Osteoblast (primary cell): ENCODE results near the gene ANO2. TPM values are rescaled to one million over a fixed set of nuclear protein-coding genes. Genes with fewer than 3 reads are reported as not detected.

ENCODE experiments used
- DNase-seq: peaks from one replicate; pipeline ENCODE4 v3.0.0; 2011; ENCODE audit warnings: low spot score, mixed read lengths; ENCODE audit not compliant: insufficient read length; ENCODE audit errors: missing footprints
- H2AFZ ChIP-seq: 2 replicates; pipeline ENCODE4 v1.6.0; 2011; ENCODE audit warnings: mild to moderate bottlenecking, low read length
- H3K27ac ChIP-seq: 2 replicates; pipeline ENCODE4 v1.5.1; 2011; ENCODE audit warnings: mild to moderate bottlenecking, low read depth, low read length, moderate library complexity
- H3K27me3 ChIP-seq: 2 replicates; pipeline ENCODE4 v1.6.0; 2012; ENCODE audit warnings: mild to moderate bottlenecking, control low read depth, inconsistent platforms, low read length, moderate library complexity; ENCODE audit not compliant: insufficient read depth
- H3K36me3 ChIP-seq: 2 replicates; pipeline ENCODE4 v1.5.1; 2011; ENCODE audit warnings: mild to moderate bottlenecking, low read length, control low read depth, moderate library complexity; ENCODE audit not compliant: insufficient read depth
- H3K4me1 ChIP-seq: 2 replicates; pipeline ENCODE4 v1.5.1; 2011; ENCODE audit warnings: mild to moderate bottlenecking, low read length, control low read depth, moderate library complexity; ENCODE audit not compliant: insufficient read depth
- H3K4me2 ChIP-seq: 2 replicates; pipeline ENCODE4 v1.6.0; 2011; ENCODE audit warnings: mild to moderate bottlenecking, low read length; ENCODE audit not compliant: insufficient read depth
- H3K4me3 ChIP-seq: fragments of 200-600 bp; sonication (generic); 3 replicates; pipeline ENCODE4 v1.5.1; 2012; ENCODE audit warnings: mild to moderate bottlenecking, low read length, inconsistent platforms; ENCODE audit not compliant: insufficient read depth
- H3K79me2 ChIP-seq: 2 replicates; pipeline ENCODE4 v1.6.0; 2012; ENCODE audit warnings: mild to moderate bottlenecking, low read length, control low read depth, inconsistent platforms; ENCODE audit not compliant: insufficient read depth
- H3K9me3 ChIP-seq: 2 replicates; pipeline ENCODE4 v1.5.1; 2011; ENCODE audit warnings: low read depth, low read length, control low read depth
- H4K20me1 ChIP-seq: 2 replicates; pipeline ENCODE4 v1.6.0; 2012; ENCODE audit warnings: mild to moderate bottlenecking, low read length, control low read depth; ENCODE audit not compliant: insufficient read depth
- CTCF ChIP-seq: IDR thresholded peaks from 2 replicates; pipeline ENCODE4 v1.5.1; 2011; ENCODE audit warnings: mild to moderate bottlenecking, low read depth, low read length, moderate library complexity; ENCODE audit errors: extremely low read depth
- total RNA-seq: library from RNA; depleted of rRNA; stranded (reverse); fragments of >200 nt; gene quantifications from 2 replicates; pipeline ENCODE4 v1.2.3, GENCODE V29; 2012

The ANO2 gene
- total RNA-seq, 1 donor: under 0.01 TPM

GRCh38 chr12:5964913-5965900 is 20.1 kb upstream of the ANO2 start:
- peaks cover 18% of the 10 kb centered on the region for H3K27me3 ChIP-seq
- H3K4me2 ChIP-seq: no peak overlapping the region
- no peak overlapping the region for H2AFZ ChIP-seq
- H4K20me1 ChIP-seq: no peaks in the 10 kb centered on the region
- no peaks in the 10 kb centered on the region for H3K9me3 ChIP-seq
- no peak for TF ChIP-seq CTCF
- no peaks in the 10 kb centered on the region for H3K79me2 ChIP-seq
- H3K36me3 ChIP-seq: no peaks in the 10 kb centered on the region
- no peak overlapping the region for H3K4me3 ChIP-seq
- no peaks in the 10 kb centered on the region for H3K4me1 ChIP-seq
- DNase-seq: no peak
- no peak overlapping the region for H3K27ac ChIP-seq

GRCh38 chr12:5963515-5963914 is 18.5 kb upstream of the ANO2 start:
- H3K27ac ChIP-seq: no peak overlapping the region
- H2AFZ ChIP-seq: no peak overlapping the region
- no peak for DNase-seq
- H3K4me2 ChIP-seq: no peak overlapping the region
- H4K20me1 ChIP-seq: no peaks in the 10 kb centered on the region
- H3K4me3 ChIP-seq: no peak overlapping the region
- H3K79me2 ChIP-seq: no peaks in the 10 kb centered on the region
- no peaks in the 10 kb centered on the region for H3K36me3 ChIP-seq
- H3K27me3 ChIP-seq: peaks cover 10% of the 10 kb centered on the region
- no peaks in the 10 kb centered on the region for H3K9me3 ChIP-seq
- TF ChIP-seq CTCF: no peak
- no peaks in the 10 kb centered on the region for H3K4me1 ChIP-seq

- Histone ChIP-seq H3K4me1 (no peaks in the 10 kb centered on the region), H3K79me2 (no peaks in the 10 kb centered on the region)
- no peak for TF ChIP-seq CTCF
Observed at GRCh38 chr12:5960783-5961182, 15.7 kb upstream of the ANO2 start.

GRCh38 chr12:5956987-5957386 is 11.9 kb upstream of the ANO2 start:
- no peaks in the 10 kb centered on the region for H3K36me3 ChIP-seq
- H3K4me2 ChIP-seq: no peak overlapping the region
- H2AFZ ChIP-seq: no peak overlapping the region
- no peak for DNase-seq
- no peak overlapping the region for H3K4me3 ChIP-seq
- no peaks in the 10 kb centered on the region for H3K4me1 ChIP-seq
- no peaks in the 10 kb centered on the region for H3K9me3 ChIP-seq
- H4K20me1 ChIP-seq: no peaks in the 10 kb centered on the region
- H3K27me3 ChIP-seq: no peaks in the 10 kb centered on the region
- H3K27ac ChIP-seq: no peak overlapping the region
- no peak for TF ChIP-seq CTCF
- no peaks in the 10 kb centered on the region for H3K79me2 ChIP-seq

More at GRCh38 chr12:5960783-5961182, 15.7 kb upstream of the ANO2 start:
- no peak for DNase-seq
- Histone ChIP-seq H3K4me3 (no peak overlapping the region), H3K27ac (no peak overlapping the region), H3K4me2 (no peak overlapping the region), H4K20me1 (no peaks in the 10 kb centered on the region), H3K9me3 (no peaks in the 10 kb centered on the region), H3K36me3 (no peaks in the 10 kb centered on the region), H2AFZ (no peak overlapping the region), H3K27me3 (peaks cover 10% of the 10 kb centered on the region)
